HG03354 (cell line): ENCODE data around the gene FLRT3.

Experiments used
- ATAC-seq: cut with Tn5 transposase; IDR thresholded peaks from one replicate; pipeline ENCODE4 v1.9.1; 2021; ENCODE audit warnings: mild to moderate bottlenecking; ENCODE audit not compliant: unreplicated experiment, poor library complexity, severe bottlenecking

Gene FLRT3

DNA sequence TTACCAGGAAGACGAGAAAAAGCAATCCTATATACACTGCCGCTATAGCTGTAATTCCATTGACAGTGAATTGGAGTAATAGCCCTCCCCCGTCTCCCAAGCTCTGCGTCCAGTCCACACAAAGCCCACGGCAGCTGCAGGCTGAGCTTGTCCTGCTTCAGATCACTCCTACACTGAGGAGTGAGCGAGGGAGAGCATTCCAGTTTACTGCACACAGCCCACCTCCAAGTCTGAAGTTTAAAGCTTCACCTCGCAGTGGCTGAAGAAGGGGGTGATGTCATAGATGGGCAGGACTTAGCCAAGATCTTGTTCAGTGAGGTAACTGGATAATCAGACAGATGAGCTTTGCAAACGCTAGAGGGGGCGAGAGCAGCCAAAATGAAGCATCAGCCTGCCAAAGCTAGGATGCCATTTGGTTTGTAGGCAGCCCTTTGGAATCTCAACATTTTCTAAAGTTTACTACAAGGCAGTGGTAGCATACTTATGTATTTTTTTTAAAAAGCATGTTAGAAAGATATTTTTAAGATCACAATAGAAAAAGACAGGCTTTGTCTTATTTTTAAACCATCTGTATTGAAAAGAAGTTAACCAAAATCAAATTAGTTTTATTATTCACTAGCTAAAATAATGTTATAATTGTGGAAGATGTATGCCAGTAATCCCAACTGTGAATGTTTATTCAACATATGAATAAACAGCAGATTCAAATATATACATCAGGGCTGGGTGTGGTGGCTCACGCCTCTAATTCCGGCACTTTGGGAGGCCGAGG is at the start of gene FLRT3:
Gene FLRT3, minus strand, starts transcription at position 213 of the 772 bp plus-strand sequence. CDS start 10,106 bp downstream, outside the sequence.
- ATAC-seq: peak; percentile 99

DNA sequence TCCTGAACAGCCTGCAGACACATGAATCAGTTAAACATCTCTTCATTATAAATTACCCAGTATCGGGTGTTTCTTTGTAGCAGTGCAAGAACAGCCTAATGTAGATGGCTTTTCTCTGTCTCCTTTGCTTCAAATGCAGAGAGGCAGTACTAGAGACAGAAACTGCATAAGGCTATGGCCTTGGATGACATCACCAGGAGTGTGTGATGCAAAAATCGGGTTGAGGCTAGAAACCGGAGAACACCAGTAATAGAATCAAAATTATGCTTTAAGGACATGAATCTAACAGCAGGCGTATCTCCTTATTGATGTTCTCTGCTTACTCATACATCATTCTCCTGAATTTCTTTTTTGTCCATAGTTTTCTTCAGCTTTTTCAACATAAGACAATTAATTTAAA is 49.3 kb upstream of the FLRT3 start:
- ATAC-seq: no peak

DNA sequence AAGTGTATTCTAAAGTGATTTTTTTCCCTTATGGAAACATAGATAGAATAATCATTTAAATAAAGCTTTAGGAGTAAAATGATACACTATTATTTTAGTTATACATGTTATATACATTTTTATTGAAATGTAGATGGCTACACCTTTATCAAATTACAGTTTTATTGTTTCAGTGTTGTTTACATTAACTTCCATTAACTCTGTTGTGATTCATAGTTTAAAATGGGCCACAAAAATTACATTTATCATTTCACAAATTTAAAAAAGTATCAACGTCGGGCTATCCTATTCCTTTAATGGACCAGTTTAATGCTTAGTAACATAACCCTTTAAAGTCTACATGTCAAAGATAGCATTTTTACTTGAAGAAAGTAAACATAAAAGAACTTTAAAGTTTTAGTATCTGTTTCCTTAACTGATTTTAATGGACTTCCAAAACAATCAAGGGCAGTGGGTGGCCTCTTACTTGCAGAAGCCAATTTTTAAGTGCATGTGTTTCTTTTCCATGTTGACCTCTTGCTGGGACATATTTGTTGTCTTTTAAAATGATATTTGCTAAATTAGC is 47.8 kb upstream of the FLRT3 start:
- ATAC-seq: no peak

DNA sequence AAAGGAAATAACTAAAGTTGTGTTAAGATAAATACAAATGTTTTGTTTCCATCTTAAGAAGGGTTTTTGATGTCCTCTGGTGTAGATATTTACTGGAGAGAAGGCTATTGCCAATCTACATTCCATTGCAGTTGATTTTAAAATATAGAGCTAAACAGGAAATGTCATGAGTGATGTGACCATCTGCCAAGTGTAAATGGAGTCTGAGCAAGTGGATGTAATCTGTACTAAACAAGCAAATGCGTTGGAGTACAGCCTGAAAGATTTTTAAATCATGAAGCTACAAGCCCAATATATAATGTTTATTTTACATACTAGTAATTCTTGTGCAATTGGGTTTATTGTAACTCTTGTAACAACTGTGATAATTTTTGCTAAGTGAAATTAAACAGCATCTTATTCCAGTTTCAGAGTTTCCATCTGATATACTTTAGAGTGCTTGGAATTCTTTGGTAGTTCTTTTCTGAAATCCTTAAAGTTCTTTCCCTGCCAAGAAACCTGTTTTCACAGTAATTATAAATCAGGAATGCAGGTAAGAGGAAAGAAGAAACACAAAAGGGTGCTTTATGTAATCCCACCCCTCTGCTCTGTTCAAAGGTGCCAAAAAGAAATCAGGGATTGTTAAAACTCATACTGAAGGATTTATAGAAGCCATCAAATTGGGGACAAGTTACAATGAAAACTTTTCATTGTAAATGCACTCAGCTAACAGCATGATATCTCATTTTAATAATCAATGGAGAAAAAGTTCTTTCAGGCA is 47.2 kb upstream of the FLRT3 start:
- ATAC-seq: no peak

DNA sequence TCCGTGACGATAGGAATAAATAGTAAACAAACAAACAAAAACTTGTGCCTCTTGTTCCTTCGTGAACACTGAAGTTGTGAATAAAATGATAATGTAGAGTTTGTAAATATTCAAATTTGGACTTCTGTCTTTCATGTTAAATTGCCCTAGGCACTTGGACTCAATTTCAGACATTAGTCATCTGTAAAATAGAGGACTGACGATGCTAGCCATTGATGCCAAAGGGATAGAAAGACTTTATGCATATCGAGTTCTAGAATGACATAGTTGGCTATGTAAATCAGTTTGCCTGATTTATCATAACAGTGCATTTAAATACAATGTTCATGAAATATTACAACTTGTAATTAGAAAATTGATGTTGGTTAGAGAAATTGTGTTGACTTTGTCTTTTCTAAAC is 45.9 kb upstream of the FLRT3 start:
- no peak for ATAC-seq

DNA sequence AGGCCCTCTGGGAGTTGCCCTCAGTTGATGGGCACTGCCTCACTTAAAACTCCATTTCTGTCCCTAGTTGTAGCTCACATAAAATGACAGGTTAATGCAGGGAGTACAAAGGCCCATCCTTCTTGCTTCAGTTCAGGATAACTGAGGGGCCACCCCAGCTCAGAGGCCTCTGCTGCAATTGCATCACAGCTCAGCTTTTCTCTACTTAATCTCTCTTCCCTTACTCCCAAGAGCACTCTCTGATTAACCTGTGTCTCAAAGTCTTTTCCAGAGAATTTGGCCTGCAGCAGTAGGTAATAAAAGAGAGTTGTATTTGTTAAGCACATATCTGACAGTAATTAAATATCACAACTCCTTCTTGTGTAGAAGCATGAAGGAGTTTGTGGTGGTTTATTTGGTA is 40.9 kb upstream of the FLRT3 start:
- ATAC-seq: no peak

DNA sequence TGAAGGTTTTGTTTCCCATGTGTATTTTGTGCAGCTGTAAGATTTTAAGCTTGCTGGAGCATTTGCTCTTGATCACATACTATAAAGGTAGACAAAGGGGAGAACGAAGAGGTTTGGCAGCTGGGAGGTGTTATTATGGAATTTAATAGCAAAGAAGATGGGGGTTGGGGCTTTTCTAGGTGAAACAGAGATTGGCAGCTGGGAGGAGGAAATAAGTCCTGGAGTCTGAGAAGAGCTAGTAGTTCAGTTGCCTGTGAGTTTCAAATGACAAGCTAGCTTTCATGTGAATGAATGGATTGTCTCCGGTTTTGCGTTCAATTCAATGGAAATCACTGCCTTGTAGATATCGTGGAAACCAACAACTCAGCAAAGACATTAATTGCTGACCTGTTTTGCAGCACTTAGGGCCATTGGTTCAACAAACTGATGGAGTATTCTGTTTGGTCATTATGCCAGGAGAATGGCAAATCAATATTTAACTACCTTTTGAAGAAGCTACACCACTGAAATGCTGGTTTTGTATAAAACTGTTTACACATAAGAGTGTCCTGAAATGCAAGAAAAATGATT is 38.1 kb upstream of the FLRT3 start:
- no peak for ATAC-seq

DNA sequence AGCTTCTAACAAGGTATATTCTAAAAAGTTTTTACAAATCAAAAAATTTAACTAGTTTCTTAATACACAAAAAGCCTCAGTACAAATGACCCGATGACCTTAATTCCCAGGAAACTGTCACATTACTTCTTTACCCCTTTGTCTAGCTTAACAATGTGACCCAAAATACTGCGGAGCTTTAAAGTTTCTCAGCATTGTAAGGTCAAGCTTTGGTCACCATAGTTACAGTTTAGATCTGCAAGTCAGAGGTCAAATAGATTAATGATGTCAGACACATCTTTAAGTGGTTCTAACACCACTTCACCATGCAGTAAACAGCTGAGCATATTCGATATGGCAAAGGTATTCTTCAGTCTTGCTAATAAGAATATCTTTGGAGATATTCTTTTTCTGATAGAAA is 36.8 kb upstream of the FLRT3 start:
- ATAC-seq: no peak

DNA sequence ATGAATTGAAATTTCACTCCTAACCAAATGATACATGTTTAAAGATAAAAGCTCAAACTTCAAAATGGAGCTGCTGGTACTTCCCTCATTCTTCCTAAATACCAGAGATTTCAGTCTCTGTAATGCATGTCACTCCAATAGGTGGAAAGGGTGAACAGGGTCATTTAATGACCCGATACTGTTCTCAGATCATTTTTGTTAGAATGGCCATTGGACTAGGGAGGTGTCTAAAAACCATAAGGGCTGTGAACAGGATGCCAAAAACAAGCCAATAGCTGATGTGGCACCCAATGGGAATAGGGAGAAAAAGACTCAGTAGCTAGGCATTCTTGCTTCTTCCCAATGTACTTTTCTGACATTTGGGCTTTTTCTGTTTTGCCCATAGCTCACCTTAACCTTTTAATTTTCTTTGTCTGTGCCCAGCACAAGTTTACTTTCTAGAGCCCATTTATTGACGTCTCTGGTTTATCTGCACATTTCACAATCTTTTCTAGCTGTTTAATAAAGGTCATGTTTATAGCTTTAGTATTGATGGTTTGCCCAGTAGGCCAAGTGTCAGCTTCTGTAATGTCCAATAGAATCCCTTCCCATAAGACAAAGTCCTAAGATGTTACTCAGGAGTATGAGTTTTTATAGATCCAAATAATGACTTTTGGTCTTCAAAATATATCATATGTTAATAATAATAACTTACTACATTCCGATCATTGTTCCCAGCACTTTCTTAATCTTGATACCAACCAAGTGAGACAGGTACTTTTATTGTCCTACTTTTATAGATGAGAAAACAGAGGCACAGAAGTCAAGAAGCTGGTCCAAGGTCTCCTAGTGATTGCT is 24.3 kb upstream of the FLRT3 start:
- no peak for ATAC-seq

DNA sequence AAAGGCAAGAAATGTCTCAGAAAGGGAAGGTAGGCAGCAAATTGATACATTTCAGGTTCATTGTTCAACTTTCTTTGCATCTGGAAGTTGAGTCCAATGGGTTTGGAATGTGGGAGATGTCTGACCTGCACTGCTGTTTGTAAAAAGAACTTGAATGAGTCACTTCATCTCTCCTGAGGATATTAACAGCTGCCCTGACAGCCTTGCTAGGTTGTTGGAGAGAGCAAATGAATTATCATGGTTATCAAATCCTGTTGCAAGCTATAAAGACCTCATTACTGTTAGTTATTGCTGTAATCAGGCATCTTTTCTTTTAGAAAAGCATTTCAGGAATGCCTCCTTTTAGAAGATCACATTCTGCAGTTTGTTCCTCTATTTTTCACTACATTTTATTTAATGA is 23.0 kb upstream of the FLRT3 start:
- ATAC-seq: no peak

DNA sequence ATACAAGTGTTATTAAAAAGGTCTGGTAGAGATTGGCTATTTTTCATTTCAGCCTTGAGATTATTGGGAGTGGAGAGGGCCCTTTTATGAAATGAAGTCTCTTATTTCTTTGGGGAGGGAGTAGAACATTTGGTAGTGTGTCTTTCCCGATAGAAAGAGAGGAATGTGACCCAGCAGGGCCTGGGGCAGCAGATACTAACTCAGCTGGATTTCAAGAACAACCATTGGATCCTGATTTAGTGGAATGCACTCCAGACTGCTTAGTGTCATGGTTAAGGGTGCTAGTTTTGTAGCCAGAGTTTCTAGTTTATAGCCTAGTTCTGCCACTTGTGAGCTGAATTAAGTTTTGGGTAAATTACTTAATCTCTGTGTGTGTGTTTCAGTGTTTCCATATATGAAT is 18.4 kb upstream of the FLRT3 start:
- ATAC-seq: no peak

DNA sequence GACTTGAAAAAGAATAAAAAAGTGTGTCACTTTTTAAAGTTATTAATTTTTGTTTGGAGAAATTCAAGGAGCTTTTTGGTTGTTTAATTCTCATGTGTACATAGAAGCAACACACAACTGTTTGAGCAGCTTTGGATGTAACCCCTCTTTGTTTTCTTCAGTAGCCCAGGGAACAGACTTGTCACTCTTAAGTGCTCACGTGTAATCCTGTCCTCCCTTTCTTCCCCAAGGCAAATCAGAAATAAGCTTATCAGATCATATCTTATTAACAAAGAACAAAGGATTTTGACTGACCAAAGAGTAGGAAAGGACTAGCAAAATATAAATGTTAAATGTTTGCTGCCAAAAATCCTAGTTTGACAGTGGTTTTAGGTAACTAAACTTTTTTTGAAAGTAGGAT is 7.3 kb upstream of the FLRT3 start:
- ATAC-seq: no peak

DNA sequence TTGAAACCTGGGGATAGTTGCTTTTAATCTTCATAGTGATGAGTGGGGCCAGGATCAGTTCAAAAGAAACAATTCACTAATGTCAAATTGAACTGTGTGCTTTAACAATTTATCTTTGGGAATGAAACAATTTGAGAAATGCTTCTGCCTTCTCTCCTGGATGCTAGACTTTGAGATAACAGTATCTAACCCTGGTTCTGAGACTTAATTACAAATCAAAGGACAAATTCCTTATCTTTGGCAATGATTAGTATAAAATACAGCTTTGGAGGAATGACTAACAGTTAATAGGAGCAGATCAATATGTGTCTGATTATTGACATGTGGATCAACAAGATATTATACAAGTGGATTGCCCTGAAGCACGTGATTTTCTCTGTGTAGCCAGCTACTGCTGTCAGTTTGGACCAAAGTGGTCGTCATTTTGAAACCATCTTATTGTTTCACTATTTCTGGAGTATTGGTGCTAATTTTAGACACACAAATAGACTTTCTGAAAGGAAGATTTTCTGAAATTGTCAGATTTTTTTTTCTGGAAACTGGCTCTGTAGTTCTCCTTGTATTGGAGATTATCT is 6.2 kb upstream of the FLRT3 start:
- peak; percentile 66 for ATAC-seq

DNA sequence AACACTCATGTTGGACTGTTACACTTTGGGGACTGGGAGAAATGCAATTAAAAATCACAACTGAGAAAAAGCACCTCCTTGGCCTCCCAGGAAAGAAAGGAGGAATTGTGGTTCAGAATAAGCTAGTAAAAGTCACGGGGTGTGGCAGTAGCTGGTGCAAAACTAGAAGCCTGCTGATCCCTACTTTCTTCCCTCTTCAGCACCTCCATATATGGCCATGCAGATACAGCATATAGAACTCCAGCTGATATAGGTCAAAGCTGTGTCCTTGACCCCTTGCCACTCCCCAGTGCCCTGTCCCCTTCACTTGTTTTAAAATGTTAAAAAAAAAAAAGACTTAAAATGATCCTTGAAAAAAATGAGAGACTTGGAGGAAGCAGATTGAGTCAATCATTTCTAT is 5.5 kb upstream of the FLRT3 start:
- ATAC-seq: no peak

DNA sequence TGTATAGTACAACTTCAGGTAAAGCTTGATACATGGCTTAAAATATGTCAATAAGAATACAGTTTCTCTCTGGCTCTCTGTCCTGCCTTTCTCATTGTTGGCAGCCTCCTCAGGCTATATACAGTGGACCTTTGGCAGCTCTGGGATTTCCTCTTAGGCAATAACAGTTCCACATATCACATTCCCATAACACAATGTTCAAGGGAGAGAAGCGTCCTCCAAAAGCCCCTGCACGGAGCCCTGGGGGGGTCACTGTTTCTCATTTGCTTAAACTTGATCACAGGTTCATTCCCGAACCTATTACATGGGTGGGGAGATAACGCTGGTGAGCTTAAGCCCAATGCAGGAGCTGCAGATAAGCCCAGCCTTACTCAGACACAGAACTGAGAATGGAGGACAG is 4.4 kb upstream of the FLRT3 start:
- no peak for ATAC-seq

DNA sequence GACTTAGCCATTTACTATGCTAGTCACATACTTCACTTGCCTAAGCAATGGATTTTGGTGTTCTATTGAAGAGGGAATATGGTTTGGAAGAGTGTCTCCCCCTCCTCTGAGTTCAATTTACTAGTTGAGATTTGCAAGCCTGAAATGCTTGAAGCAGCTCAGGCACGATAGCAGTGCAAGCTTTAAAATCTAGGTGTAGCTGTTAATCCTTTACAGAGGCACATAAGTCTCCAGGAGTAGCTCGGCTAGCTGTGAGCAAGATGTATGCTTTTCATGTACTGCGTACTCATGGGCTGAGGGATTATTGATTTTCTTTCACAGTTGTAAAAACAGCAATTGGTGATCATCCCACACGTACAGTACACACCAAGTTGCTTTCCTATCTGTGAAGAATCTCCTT is 726 bp downstream of the FLRT3 start:
- no peak for ATAC-seq

DNA sequence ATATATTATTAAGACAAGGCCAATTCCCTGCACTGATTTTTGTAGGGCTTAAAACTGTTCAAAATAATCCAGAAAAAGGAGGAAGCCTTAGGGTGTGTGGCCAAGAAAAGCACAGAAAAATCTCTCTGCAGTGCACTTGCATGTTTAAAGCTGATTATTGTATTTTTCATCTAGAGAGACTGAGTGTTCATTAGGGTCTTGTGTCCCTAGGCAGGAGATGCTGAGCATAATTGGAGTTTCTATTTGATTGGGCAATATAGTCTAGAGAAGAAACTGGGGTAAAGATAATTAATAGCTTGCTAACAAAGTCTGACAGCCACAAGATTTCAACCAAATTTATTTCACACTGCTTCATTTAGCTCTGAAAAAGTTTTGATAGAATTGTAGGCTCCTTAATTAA is 2.4 kb downstream of the FLRT3 start:
- no peak for ATAC-seq

DNA sequence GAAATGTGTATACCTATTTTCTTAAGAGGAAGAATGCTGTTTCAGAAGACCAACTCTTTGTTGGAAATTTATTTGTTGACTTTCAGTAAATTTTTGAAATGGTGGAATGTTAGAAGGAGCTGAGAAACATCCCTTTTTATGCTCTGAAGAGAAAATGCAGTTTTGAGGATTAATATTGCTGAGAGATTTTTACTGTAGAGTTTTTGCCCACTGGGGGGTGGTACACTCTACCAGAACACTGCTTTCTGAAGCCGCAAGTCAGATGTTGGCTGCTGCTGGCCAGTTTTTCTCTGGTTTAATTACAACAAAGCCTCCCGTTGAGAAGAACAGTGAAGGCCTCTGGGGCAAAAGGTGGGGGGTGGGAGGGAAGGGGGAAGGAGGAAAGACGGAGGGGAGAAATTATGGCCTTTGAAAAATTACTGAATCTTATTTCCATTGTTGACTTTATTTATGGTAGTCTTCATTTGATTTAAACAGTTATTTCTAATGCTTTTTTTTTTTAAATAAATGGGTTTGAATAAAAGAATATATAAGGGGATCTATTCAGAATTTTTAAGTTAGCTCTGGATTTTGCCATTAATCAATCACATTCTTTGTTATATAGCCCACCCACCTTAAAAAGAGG is 3.0 kb downstream of the FLRT3 start:
- ATAC-seq: peak; percentile 33

DNA sequence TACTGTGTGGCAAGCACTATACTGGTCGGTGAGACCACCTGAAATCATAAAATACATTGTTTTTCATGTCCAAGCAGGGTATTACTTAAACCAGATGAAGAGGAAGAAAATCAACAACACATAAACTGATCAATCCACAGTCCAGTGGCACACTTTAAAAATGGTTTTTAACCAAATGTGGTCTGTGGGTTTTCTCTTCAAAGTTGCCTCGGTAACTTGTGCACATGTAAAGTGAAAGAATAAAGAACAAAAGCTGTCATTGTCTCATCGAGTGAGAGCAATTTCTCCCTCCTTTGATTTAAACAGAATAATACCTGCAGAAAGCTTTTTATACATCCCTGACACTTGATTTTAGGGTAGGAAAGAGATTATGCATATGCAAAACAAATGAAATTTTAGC is 3.7 kb downstream of the FLRT3 start:
- no peak for ATAC-seq
